NCI-H345 treated with DMSO at 0.1 percent for 48 hours (cell line): ENCODE data around the gene HMCN2.
A peak's percentile ranks its signal among the peaks of the same experiment; 100 is the strongest.

Source experiments
- DNase-seq: peaks from one replicate; lab custom pipeline; 2025; ENCODE audit not compliant: unreplicated experiment; lab: John Stamatoyannopoulos, UW

The HMCN2 gene

GRCh38 chr9:130444565-130445221 lies 179.1 kb downstream of the HMCN2 start, which contains the start of gene ASS1:
Gene ASS1 (plus strand): TSS chr9:130444961. CDS start chr9:130452229, 7,268 bp downstream.
- DNase-seq = peak; percentile 36

DNA sequence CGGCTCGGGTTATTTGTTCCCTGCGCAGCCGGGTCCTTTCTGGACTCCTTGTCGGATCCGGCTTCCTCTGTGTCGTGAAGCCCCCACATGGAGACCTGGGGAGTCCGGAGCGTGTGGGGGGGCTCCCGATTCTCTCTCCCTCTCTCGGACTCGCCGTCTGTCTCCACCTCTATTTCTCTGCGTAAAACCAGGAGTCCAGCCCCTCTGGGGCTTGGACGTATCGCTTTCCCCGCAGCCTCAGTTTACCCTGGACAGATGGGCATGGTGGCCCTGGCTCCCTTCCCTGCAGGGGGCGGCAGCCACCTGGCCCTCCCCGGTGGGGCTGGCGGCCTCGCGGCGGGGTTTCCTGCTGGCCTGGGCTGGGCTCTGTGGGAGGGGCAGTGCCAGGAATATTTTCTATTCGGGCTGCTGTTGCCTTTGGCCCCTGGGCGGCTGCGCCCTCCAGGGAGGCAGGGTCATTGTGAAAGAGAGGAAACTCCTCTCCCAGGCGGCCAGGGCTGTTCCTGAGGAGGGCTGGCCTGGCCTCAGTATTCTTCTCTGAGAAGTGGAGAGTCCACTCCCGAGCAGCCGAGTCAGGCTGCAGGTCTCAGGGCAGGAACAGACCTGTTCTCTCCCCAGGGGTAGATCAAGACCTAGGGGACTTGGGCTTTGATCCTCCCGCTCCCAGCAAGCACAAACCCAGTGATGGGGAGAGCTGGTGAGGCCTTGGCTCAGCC lies 179.9 kb downstream of the HMCN2 start:
- no peak for DNase-seq

GRCh38 chr9:130446101-130446861 lies 180.7 kb downstream of the HMCN2 start:
- no peak for DNase-seq

DNA sequence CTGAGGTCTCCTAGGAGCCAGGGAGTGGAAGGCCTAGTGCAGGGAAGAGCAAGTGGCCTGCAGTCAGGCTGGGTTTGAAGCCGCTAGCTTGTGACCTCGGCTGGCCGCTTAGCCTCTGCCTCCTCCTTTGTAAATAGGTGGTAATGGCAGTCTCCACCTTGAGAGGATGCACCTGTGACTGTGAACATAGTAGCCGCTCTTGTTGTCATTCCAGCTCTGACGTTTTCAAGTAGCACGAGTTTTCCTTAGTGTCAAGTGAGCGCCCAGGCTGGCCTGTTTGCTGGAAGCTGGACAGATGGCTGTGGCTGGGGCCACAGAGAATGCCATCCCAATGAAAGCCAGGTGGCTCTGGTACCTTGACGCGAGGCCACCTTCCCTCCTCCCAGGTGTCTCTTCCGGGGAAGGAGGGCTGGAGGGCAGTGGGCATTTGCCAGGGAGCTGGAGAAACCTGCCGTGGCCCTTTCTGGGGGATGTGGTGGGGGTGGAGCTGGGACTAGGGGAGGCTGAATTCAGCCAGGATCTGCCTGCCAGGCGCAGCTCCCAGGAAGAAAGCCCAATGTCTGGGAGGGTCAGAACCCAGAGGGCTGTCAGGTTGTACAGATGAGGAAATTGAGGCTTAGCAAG lies 181.7 kb downstream of the HMCN2 start:
- no peak for DNase-seq

- no peak for DNase-seq
Observed at GRCh38 chr9:130448035-130448624, 182.6 kb downstream of the HMCN2 start.

GRCh38 chr9:130448771-130449603 lies 183.4 kb downstream of the HMCN2 start:
- DNase-seq = no peak

DNA sequence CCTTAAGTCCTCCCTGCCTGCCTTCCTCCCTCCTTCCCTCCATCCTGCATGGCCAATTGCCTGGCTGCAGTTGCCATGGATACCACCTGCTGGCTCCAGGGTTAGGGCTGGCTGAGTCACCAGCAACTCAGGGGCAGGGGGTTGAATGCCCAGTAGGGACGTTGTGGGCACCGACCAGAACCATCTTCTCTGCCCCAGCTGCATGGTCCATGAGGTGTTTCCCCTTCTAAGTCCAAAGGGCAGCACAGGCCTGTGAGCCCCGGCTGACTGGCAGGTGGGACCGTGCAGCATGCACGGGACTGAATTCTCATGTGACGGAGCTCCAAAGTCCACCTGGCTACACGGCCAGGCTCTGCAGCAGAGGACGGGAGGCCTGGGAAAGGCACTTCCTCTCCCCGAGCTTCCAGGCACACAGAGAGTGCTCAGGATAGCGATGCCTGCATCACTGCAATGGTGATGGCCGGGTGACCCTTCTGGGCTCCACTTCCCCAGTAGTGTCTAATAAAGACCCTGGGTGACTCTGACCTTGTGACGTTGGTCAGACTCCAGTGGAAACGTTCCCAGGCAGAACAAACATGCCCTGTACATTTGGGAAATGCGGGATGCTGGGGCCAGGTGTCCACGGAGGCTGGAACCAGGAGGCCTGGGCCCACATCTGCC lies 184.9 kb downstream of the HMCN2 start:
- no peak for DNase-seq

GRCh38 chr9:130451004-130451390 lies 185.4 kb downstream of the HMCN2 start:
- DNase-seq = no peak

DNA sequence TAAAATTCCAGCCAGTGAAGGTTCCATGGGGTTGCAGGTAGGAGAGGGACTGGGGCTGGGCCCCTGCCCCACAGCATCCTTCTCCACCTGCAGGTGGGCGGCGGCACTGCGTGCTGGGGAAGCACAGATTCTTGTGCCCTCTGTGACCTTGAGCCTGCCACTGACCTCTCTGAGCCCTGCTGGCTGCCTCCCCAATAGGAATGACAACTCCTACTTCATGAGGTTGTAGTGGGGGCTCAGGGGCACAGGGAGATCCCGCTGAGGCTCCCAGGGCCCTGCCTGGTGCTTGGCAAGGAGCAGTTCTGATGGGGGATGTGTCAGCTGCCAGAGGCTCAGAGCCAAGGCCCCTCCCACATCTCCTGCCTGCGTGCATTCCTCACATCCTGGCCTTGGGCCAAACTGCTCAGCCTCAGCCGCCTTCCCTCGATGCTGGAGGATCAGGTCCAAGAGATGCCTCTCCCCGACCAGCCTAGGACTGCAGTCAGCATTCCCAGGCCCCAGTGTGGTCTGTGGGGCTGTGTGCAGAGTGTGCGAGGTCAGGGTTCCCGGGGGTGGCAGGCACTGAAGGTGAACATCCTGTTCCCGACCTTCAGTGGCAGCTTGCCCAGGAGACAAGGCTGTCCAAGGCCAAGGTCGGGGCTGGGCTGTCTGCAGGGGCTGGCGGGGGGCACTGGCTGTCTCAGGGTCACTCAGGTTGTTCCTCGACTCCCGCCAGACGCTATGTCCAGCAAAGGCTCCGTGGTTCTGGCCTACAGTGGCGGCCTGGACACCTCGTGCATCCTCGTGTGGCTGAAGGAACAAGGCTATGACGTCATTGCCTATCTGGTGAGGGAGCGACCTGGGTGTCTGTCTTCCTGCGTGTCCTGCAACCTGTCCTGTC lies 186.2 kb downstream of the HMCN2 start:
- peak; percentile 93 for DNase-seq

DNA sequence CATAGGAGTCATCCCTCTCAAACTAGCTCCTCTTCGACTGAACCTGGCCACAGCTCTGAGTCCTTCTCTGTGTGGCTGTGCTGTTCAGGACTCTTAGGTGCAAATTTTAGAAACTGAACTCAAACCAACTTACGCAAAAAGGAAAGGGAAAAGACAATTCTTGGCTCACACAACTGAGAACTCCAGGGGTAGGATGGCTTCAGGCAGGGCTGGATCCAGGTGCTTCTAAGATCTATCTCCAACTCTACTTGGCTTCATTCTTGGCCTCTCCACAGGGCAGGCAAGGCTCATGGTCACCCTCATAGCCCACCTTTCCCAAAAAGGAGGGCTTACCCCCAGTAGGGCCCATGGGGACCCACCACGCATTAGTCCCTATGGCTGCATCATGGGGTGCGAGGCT lies 187.3 kb downstream of the HMCN2 start:
- DNase-seq = no peak

GRCh38 chr9:130453487-130453886 lies 187.9 kb downstream of the HMCN2 start:
- DNase-seq = peak; percentile 91

GRCh38 chr9:130454096-130454811 lies 188.7 kb downstream of the HMCN2 start:
- DNase-seq = no peak

DNA sequence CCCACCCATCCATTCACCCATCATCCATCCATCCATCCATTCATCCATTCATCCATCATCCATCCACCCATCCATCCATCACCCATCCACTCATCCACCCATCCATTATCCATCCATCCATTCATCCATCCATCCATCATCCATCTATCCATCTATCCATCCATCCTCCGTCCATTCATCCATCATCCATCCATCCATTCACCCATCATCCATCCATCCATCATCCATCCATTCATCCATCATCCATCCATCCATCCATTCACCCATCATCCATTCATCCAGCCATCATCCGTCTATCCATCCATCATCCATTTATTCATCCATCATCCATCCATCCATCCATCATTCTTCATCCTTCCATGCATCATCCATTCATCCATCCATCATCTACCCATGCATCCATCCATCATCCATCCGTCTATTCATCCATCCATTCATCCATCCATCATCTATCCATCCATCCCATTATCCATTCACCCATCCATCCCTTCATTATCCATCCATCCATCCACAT lies 189.3 kb downstream of the HMCN2 start:
- no peak for DNase-seq

DNA sequence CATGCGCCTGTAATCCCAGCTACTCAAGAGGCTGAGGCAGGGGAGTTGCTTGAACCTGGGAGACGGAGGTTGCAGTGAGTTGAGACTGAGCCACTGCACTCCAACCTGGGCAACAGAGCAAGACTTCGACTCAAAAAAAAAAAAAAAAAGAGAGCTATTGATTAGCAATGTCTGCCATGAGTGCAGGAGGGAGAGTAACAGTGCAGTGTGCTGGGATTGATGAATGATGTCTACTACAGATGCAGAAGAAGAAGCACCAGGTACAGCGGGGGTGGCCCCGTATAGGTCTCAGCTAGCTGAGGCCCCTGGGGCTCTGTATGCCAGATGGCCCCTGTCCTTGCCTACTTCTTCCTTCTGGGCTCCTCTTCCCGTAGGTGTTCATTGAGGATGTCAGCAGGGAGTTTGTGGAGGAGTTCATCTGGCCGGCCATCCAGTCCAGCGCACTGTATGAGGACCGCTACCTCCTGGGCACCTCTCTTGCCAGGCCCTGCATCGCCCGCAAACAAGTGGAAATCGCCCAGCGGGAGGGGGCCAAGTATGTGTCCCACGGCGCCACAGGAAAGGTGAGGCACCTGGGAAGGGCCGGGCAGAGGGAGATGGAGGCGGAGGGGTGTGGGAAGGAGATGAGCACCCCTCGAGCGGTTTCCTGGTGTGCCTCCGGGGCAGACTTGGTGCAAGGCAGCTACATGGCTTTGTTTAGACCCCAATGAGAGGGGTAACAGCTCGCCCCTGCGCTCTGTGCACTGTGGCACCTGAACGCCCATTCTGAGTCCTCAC lies 192.7 kb downstream of the HMCN2 start:
- no peak for DNase-seq

DNA sequence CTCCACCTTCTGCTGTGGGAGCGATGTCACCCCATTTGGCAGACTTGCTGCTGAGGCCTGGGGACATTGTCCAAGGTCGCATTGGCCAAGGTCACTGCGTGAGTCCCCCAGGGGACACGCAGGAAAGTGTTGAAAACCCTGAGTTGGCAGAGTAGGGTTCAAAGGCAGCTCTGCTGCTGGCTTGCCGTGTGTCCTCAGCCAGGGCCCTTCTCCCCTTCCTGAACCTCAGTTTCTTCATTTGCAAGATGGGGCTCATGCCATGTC lies 193.2 kb downstream of the HMCN2 start:
- DNase-seq = no peak

DNA sequence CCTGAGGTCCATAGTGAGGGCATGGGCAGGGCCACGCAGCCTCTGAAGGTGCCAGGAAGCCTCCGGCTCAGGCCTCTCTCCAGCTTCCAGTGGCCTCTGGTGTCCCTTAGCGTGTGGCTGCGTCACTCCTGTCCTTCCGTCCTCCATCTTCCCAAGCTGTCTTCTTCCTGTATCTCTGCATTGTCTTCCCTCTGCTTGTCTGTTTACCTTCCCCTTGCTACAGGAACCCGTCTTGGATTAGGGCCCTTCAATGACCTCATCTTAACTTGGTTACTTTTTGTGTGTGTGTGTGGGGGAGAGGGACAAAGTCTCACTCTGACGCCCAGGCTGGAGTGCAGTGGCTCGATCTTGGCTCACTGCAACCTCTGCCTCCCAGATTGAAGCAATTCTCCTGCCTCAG lies 193.6 kb downstream of the HMCN2 start:
- DNase-seq = no peak

- DNase-seq = no peak
Observed at GRCh38 chr9:130459941-130460669, 194.5 kb downstream of the HMCN2 start.
